ENCODE data around the gene ZKSCAN2.

DNA sequence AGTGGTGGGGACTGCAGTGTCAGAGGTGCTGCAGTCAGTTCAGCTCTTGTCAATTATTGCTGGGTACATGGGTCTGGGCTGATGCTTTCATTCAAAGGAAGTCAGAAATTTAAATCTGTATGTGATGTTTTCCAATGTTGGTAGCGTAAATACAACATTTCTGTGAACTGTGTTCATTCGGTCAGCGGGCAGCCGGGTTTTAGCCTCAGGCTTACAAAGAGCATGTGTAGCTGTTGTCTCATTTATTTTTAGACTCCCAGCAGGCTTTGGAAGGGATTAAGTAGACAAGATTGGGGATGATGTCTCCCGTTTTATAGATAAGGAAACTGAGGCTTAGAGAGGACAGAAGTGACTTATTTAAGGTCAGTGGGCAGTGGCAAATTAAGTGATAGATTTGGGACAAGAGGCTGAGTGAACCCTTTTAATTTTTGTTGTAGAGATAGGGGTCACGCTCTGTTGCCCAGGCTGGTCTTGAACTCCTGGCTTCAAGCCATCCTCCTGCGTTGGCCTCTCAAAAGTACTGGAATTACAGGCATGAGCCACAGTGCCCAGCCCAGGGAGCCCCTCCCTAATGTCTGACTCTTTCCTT lies 32.8 kb downstream of the ZKSCAN2 start:
- TF ChIP-seq, protein P1, sequence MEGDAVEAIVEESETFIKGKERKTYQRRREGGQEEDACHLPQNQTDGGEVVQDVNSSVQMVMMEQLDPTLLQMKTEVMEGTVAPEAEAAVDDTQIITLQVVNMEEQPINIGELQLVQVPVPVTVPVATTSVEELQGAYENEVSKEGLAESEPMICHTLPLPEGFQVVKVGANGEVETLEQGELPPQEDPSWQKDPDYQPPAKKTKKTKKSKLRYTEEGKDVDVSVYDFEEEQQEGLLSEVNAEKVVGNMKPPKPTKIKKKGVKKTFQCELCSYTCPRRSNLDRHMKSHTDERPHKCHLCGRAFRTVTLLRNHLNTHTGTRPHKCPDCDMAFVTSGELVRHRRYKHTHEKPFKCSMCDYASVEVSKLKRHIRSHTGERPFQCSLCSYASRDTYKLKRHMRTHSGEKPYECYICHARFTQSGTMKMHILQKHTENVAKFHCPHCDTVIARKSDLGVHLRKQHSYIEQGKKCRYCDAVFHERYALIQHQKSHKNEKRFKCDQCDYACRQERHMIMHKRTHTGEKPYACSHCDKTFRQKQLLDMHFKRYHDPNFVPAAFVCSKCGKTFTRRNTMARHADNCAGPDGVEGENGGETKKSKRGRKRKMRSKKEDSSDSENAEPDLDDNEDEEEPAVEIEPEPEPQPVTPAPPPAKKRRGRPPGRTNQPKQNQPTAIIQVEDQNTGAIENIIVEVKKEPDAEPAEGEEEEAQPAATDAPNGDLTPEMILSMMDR (conservative IDR thresholded peaks at IDR 0.05), result no peak
- TF ChIP-seq EZH2 (IDR thresholded peaks at IDR 0.05; ENCODE audit: low read depth), result no peak

All from PC-9 (cell line).